Effector memory CD8-positive, alpha-beta T cell (primary cell): ENCODE measurements around the gene NALCN.
A peak's percentile ranks its signal among the peaks of the same experiment; 100 is the strongest.

Experiments used
- ATAC-seq: fragments of 150-1000 bp; cut with Tn5 transposase; replicated peaks from 2 replicates; pipeline ENCODE4 v1.10.0; 2021; ENCODE audit warnings: mild to moderate bottlenecking, moderate library complexity
- DNase-seq, 3 experiments: peaks; one replicate each; pipeline ENCODE4 v3.0.0; 2021
- H3K27ac Mint-ChIP-seq, 2 donors: one replicate each; pipeline ENCODE4 v1.8.0; 2022; ENCODE audit warnings: mild to moderate bottlenecking in 2 of 2, mixed read lengths in 2 of 2, moderate library complexity in 2 of 2
- H3K27me3 Mint-ChIP-seq, 2 donors: one replicate each; pipeline ENCODE4 v1.8.0; 2022; ENCODE audit warnings: mixed read lengths in 2 of 2
- H3K36me3 Mint-ChIP-seq: one replicate; pipeline ENCODE4 v1.8.0; 2022; ENCODE audit warnings: mild to moderate bottlenecking, moderate library complexity, mixed read lengths; ENCODE audit not compliant: insufficient read depth
- H3K4me1 Mint-ChIP-seq, 2 donors: one replicate each; pipeline ENCODE4 v1.8.0; 2022; ENCODE audit warnings: low read depth in 2 of 2, mixed read lengths in 2 of 2
- H3K4me3 Mint-ChIP-seq, 2 donors: one replicate each; pipeline ENCODE4 v1.8.0; 2022; ENCODE audit warnings: mild to moderate bottlenecking in 2 of 2, mixed read lengths in 2 of 2, moderate library complexity in 2 of 2
- H3K9me3 Mint-ChIP-seq, 2 donors: one replicate each; pipeline ENCODE4 v1.8.0; 2022; ENCODE audit warnings: mixed read lengths in 2 of 2

The NALCN gene

GRCh38 chr13:101170306-101170705, 246.0 kb downstream of the NALCN start:
- ATAC-seq (no peak), DNase-seq (no peak)
- Mint-ChIP-seq H3K36me3 (no peaks in the 10 kb centered on the region), H3K27me3 (peaks cover 9 to 18% of the 10 kb centered on the region in 2 donors), H3K9me3 (no peaks in the 10 kb centered on the region), H3K4me3 (no peak overlapping the region), H3K4me1 (no peaks in the 10 kb centered on the region), H3K27ac (no peak overlapping the region)

DNA sequence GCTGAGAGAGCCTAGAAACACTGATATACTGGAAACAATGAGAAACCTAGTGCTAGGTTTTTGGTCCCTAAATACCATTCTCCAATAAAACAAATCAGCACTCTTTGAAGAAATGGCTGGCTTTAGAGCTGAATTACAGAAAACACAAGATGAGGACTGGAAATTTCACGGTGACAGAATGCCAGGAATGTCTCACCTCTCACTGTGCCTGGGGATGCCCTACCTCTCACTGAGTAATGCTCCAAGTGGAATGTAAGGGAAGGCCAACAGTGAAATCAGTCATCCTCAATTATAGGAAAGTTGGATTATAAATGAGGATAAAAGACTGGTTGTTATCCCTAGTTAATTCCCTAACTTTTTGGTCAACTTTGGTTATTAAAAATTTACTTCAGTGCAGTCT, 259.0 kb downstream of the NALCN start:
- Mint-ChIP-seq H3K9me3 (no peaks in the 10 kb centered on the region), H3K36me3 (no peaks in the 10 kb centered on the region), H3K4me3 (no peak overlapping the region), H3K27ac (no peak overlapping the region), H3K4me1 (no peaks in the 10 kb centered on the region), H3K27me3 (peaks cover 42 to 54% of the 10 kb centered on the region in 2 donors)
- ATAC-seq, result no peak
- no peak for DNase-seq

GRCh38 chr13:101155920-101156319, 260.4 kb downstream of the NALCN start:
- H3K9me3 Mint-ChIP-seq, result no peaks in the 10 kb centered on the region
- no peaks in the 10 kb centered on the region for H3K36me3 Mint-ChIP-seq
- ATAC-seq (no peak), DNase-seq (no peak)
- H3K27me3 Mint-ChIP-seq, result peaks cover 32 to 49% of the 10 kb centered on the region in 2 donors
- no peak overlapping the region for H3K27ac Mint-ChIP-seq
- no peaks in the 10 kb centered on the region for H3K4me1 Mint-ChIP-seq
- no peak overlapping the region for H3K4me3 Mint-ChIP-seq

DNA sequence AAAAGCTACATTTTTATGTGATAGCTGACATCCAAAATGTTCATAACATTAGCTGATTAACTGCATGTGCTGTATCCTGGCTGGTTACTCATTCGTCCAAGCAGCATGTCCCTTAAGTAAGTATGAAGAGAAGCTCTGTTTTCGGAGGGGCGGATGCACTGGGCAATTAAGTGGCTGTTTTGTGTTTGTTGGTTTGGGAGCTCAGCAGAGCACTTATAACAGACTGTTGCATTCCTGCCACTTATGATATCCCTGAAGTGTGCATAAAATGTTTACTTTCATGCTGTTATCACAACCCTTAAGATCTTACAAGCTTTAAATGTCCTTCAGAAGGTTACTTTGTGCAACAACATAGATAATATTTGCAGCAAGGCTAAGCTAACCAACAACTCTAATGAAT, 264.1 kb downstream of the NALCN start:
- ATAC-seq, result no peak
- H3K4me1 Mint-ChIP-seq, result no peaks in the 10 kb centered on the region
- H3K27me3 Mint-ChIP-seq, result peaks cover 31 to 50% of the 10 kb centered on the region in 2 donors
- H3K4me3 Mint-ChIP-seq, result no peak overlapping the region
- no peaks in the 10 kb centered on the region for H3K9me3 Mint-ChIP-seq
- no peak for DNase-seq
- H3K27ac Mint-ChIP-seq, result no peak overlapping the region
- no peaks in the 10 kb centered on the region for H3K36me3 Mint-ChIP-seq

DNA sequence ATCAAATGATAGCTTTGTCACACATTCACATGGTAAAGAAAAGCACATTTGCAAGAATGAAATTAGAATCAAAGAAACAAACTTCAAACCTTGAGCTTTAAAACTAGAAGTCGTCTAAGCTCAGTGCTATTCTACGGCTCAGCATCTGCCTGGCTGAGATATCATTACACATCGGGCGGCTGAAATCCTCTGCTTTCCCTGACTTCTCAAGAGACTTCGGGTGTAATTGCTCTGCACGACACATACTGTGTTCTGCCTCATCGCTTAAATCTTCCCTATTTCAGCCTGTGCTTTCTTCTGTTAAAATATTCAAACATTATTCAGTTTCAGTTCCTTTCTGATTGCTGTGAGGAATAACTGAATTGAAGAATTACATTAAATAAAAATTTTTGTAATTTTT, 265.3 kb downstream of the NALCN start:
- ATAC-seq, result no peak
- Mint-ChIP-seq H3K4me1 (no peaks in the 10 kb centered on the region), H3K27ac (no peak overlapping the region), H3K27me3 (peaks cover 32 to 42% of the 10 kb centered on the region in 2 donors), H3K36me3 (no peaks in the 10 kb centered on the region), H3K9me3 (no peaks in the 10 kb centered on the region), H3K4me3 (no peak overlapping the region)
- no peak for DNase-seq

DNA sequence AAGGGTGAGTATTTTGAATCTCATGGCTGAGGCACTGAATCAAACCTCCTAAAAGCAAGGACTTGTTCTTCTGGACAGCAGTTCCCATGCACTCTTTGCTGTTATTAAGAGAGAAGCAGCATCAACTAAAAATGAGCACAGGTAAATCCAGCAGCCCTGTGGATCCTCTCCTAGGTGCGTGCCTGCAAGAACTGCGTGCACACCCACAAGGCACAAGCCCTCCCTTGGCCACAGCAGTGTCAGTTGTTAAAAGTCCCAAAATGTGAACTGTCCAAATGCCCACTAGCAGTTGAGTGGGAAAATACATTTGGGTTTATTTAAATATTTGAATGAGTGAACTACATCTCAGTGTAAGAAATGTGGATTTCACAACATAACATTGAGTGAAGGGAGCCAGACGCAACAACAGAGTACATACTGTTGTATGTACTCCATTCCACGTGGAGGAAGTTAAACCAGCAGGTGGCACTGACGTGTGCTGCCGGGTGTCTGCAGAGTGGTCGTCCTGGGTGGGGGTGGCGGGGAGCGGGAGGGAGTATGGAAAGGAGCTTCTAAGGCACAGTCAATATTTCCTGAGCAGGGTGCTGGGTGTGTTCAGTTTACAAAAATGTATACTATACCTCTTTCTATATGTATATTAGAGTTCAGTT, 266.4 kb downstream of the NALCN start:
- no peaks in the 10 kb centered on the region for H3K9me3 Mint-ChIP-seq
- no peaks in the 10 kb centered on the region for H3K36me3 Mint-ChIP-seq
- DNase-seq (no peak), ATAC-seq (no peak)
- no peak overlapping the region for H3K27ac Mint-ChIP-seq
- H3K4me1 Mint-ChIP-seq, result no peaks in the 10 kb centered on the region
- H3K4me3 Mint-ChIP-seq, result no peak overlapping the region
- H3K27me3 Mint-ChIP-seq, result peaks cover 32 to 36% of the 10 kb centered on the region in 2 donors

DNA sequence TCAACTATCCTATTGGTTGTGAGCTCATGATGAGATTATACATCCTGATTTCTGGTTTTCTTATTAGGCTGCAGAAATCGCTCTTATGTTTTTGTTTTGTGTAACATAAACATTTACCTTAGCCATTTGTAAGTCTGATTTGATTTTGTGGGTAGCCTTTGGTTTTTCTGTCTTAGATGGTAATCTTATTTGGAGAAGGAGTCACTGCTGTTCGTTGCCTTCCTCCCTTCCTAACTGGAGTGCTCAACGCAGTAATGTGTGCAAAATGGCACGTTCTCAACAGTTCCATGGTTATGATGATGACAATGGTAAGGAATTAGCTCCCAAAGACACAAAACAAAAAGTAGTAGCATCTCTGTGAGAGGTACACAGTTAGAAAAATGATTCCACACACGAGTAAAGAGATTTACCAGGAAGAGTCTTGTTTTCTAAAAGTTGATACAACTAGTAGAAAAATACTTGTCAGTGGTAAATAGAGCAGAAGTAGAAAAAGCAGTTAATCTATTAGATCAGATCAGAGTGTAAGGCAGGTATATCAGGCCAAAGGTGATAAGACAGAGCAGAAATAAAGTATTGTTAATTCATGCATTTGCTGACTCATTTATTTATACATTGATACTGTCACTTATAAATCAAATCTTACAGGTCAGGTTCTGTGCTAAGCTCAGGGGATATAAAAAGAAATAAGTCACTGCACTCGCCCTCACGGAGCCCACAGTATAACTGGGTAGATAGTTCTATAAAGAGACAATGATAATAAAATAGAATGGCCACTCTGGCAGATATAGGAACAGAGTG, 270.0 kb downstream of the NALCN start:
- ATAC-seq, result no peak
- Mint-ChIP-seq H3K4me3 (no peak overlapping the region), H3K9me3 (no peaks in the 10 kb centered on the region), H3K36me3 (no peaks in the 10 kb centered on the region), H3K27ac (no peak overlapping the region), H3K27me3 (peaks cover 24 to 31% of the 10 kb centered on the region in 2 donors), H3K4me1 (no peaks in the 10 kb centered on the region)
- no peak for DNase-seq

DNA sequence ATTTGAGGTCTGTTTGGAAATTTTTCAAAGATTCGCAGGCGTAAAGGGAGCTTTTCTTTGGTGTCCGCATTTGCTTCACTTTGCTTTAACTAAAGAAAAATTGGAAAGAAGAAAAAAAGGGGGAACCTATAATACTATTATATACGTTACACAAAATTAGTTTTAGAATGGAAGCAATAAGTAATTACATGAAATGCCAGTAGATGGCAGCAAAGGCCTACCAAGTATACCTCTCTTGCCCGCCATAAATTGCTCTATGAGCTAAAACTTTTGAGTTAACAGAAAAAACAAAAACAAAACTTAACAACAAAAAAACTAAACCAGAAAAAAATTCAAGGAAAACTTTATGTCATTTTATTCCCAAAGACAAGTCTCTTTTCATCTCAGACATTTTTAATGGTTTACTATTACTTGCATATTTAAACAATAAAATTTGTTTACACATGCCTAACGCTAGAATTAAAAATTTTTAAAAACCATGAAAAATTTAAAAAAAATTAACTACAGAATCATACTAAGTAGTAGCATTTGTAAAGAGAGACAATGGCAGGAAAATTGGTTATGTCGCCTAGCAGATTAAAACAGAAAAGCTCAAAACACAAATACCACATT, 271.4 kb downstream of the NALCN start:
- no peaks in the 10 kb centered on the region for H3K9me3 Mint-ChIP-seq
- peak; percentile 62 for ATAC-seq
- DNase-seq, result peak; percentile 3 to 16 (median 16)
- no peaks in the 10 kb centered on the region for H3K4me1 Mint-ChIP-seq
- H3K27me3 Mint-ChIP-seq, result peaks cover 27 to 45% of the 10 kb centered on the region in 2 donors
- no peaks in the 10 kb centered on the region for H3K36me3 Mint-ChIP-seq
- H3K4me3 Mint-ChIP-seq, result no peak overlapping the region
- no peak overlapping the region for H3K27ac Mint-ChIP-seq

DNA sequence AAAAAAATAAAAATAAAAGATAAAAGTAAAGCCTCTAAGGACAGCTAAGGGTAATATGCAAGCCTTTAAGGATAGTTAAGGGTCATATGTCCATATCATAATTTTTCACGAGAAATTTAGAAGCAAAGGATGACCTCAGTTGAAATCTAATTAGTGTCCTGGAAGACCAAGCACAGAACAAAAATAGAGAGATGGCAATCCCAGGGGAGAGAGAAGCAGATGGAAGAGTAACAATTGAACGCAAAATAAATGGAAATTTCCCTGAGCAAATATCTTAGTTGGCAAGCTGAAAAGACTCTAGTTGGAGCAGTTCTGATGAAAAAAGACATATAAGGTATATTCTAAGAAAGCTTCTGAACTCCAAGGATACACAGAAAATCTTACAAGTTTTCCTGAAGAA, 275.4 kb downstream of the NALCN start:
- no peak overlapping the region for H3K4me3 Mint-ChIP-seq
- no peaks in the 10 kb centered on the region for H3K36me3 Mint-ChIP-seq
- H3K27ac Mint-ChIP-seq, result peak overlapping the region in 1 of 2 donors; percentile 22
- peaks cover 31 to 46% of the 10 kb centered on the region in 2 donors for H3K27me3 Mint-ChIP-seq
- no peaks in the 10 kb centered on the region for H3K9me3 Mint-ChIP-seq
- DNase-seq (no peak), ATAC-seq (no peak)
- H3K4me1 Mint-ChIP-seq, result no peaks in the 10 kb centered on the region

GRCh38 chr13:101140087-101140770, 276.1 kb downstream of the NALCN start:
- ATAC-seq (no peak), DNase-seq (no peak)
- H3K27ac Mint-ChIP-seq, result no peak overlapping the region
- H3K4me1 Mint-ChIP-seq, result no peaks in the 10 kb centered on the region
- H3K4me3 Mint-ChIP-seq, result no peak overlapping the region
- no peaks in the 10 kb centered on the region for H3K9me3 Mint-ChIP-seq
- peaks cover 31 to 46% of the 10 kb centered on the region in 2 donors for H3K27me3 Mint-ChIP-seq
- no peaks in the 10 kb centered on the region for H3K36me3 Mint-ChIP-seq

- Mint-ChIP-seq H3K27ac (no peak overlapping the region), H3K9me3 (no peaks in the 10 kb centered on the region), H3K27me3 (peaks cover 31 to 46% of the 10 kb centered on the region in 2 donors), H3K36me3 (no peaks in the 10 kb centered on the region), H3K4me1 (no peaks in the 10 kb centered on the region), H3K4me3 (no peak overlapping the region)
- ATAC-seq (no peak), DNase-seq (no peak)
These were observed 277.2 kb downstream of the NALCN start for GRCh38 chr13:101139081-101139480.

GRCh38 chr13:101127741-101128353, 288.5 kb downstream of the NALCN start:
- peaks cover 0 to 4% of the 10 kb centered on the region in 2 donors for H3K4me1 Mint-ChIP-seq
- H3K36me3 Mint-ChIP-seq, result no peaks in the 10 kb centered on the region
- peak; percentile 62 for ATAC-seq
- H3K4me3 Mint-ChIP-seq, result no peak overlapping the region
- H3K9me3 Mint-ChIP-seq, result no peaks in the 10 kb centered on the region
- peaks cover 8 to 15% of the 10 kb centered on the region in 2 donors for H3K27me3 Mint-ChIP-seq
- DNase-seq, result peak in 2 of 3 experiments; percentile 19 to 26
- H3K27ac Mint-ChIP-seq, result no peak overlapping the region

DNA sequence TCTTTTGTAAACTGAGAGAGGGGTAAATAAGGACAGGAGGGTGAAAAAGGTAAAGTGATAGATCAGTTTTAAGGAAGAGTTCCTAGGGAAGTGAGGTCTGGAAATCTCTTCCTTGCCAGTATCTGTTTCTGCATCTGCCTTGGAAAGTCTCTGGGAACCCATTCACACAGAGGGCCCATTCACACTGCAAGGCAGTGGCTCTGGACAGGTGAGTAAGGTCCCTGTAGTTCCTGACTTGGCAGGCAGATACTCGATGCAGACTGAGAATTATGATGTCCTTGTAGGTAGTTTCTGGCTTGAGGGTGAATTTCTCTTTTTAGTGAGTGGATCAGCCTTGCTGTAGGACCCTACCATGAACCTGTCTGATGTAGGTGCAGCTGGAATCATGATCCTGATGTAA, 293.3 kb downstream of the NALCN start:
- H3K27ac Mint-ChIP-seq, result no peak overlapping the region
- H3K4me3 Mint-ChIP-seq, result no peak overlapping the region
- no peaks in the 10 kb centered on the region for H3K9me3 Mint-ChIP-seq
- ATAC-seq (no peak), DNase-seq (no peak)
- H3K27me3 Mint-ChIP-seq, result peaks cover 0 to 8% of the 10 kb centered on the region in 2 donors
- H3K36me3 Mint-ChIP-seq, result no peaks in the 10 kb centered on the region
- H3K4me1 Mint-ChIP-seq, result peaks cover 0 to 4% of the 10 kb centered on the region in 2 donors
